OCI-M1 (cell line): Measurements from ENCODE around the gene SND1.

Experiments
- DNase-seq: peaks from one replicate; lab custom pipeline; 2025; lab: John Stamatoyannopoulos, UW

The SND1 gene

DNA sequence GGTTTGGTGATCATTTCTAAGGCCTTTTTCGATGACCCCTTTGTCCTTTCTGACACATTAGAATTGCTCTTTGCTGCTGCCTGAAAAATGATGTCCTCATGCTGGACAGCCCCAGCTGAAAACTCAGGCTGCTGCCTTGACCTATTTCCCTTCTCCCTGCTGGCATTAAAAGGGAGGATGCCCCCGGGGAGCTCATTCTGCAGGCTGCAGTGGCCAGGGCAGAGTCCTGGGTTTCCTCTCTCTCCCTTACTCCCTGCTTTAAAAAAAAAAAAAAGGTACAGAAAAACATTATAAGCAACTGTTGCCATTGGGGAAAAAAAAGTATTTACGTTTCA, 343.9 kb downstream of the SND1 start:
- DNase-seq = no peak

DNA sequence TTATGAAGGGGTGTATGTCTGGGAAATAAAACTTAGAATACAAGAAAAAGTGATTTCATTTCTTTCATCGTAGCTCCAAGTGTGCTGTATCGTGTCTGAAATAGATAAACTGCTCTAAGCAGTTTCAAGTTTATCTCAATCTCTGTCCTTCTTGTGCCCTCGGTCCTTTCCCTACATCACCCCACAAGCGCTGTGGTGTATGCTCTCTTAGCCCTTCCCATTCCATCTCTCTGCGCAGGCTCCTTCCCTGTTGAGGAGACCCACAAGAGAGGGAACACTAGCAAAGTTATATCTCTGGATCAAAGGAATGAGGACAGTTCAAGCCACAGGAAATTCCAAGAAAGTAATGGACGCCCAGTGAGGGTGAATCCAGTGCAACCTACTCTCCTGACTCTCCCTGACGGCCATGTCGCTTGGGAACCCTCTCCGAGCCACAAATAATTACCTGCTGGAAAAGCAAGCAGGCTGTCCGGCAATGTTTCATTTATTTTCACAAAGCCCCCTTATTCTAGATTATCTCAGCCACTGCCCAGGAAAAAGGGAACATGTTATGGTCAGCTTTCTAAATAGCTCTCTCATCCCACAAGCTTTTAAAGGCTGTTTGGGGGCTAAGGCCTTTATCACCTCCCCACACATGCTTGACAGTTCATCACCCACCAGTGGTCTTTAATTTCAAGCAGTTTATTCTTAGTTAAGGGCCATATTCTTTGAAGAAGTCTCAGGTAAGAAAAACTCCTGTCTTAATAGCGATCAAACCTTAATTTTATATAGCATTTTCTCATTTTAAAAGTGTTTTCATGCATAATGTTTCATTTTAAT, 344.5 kb downstream of the SND1 start:
- DNase-seq = peak; percentile 22

GRCh38 chr7:127997226-127997922, 345.4 kb downstream of the SND1 start:
- DNase-seq = peak; percentile 20

GRCh38 chr7:127998671-127999070, 346.7 kb downstream of the SND1 start:
- DNase-seq = no peak

DNA sequence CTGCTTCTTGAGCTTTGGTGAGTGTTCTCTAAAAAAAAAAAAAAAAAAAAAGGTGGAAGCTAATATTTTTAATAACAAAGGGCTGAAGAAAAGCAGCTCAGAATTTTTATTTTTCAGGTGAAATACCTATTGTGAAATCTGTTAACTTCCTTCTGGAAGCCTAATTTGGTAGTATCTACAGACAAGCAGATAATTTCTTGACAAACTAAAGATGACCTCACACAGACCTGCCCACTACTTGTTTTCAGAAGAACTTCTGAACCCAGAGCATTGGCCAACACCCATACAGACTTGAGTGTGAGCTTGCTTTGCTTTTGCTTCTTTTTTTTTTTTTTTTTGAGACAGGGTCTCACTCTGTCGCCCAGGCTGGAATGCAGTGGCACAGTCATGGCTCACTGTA, 348.1 kb downstream of the SND1 start:
- no peak for DNase-seq

GRCh38 chr7:128000854-128001265, 348.9 kb downstream of the SND1 start:
- DNase-seq = no peak

DNA sequence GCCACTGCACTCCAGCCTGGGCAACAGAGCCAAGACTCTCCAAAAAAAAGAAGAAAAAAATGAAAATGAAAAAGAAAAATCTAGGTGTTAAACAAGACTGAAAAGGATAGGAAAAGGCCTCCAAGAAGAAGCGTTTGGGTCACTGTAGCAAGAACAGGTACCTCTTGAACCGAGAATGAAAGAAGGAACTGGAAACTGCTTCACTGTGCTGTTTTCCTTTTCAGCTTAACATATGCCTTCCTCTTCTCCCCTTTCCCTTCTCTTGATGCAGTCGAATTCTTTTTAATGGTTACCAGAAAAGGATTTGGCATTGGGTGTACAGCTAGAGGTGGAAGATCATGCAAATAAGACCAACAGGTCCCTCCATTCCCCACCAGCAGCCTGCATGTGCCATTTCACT, 351.2 kb downstream of the SND1 start:
- DNase-seq = no peak

GRCh38 chr7:128003787-128004186, 351.8 kb downstream of the SND1 start:
- peak; percentile 38 for DNase-seq

- no peak for DNase-seq
Observed at GRCh38 chr7:128004623-128005022, 352.6 kb downstream of the SND1 start.

DNA sequence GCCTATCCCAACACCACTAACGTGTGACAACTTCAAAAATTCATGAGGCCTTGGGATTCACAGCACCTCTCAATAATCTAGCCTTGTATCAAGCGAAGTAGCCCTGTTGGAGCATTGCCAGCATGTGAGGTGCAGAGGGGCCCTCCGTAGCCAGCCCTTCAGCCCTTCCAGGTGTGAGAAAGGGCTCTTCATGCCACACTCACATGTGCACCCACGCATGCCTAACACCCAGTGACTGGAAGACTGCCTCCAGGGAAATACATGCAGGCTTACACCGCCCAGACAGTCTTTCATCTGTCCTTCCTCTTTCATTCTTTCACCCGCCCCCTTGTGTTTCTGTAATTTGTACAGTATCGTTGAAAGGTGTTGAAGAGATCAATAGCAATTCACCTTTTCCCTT, 353.1 kb downstream of the SND1 start:
- no peak for DNase-seq

GRCh38 chr7:128005759-128006159, 353.8 kb downstream of the SND1 start:
- no peak for DNase-seq

DNA sequence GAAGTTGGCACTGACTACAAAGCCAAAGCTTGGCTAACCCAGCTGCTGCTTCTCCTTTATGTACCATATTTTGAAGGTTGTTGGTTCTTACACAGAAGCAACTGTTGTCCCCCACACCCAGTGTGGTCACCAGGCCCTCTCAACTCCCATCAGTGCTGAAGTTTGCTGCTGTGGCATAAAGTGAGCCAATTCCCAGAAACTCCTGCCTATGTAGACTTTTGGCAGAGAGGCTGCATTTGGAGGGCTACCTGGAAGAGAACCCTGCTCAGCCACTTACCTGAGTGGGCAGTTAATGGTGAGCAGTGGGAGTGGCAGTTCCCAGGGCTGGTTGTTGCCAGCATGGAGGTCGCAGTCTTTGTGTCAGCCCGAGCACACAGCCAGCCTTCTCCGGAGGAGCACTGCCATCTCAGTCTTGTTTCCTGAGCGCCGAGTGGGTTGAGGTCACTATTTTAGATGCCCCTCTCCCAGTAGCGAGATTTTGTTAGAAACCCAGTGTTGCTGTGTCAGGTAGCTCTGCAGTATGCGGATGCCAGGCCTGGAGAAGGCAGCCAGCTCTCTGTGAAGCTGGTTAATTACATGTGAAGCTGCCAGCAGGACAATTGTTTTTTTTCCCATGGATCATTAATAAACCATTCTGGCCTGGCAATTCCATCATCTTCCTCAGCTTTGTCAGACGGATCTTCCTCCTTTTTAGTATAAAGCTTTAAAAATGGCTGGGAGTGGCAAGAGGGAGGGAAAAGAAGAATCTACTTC, 354.7 kb downstream of the SND1 start:
- DNase-seq = no peak

DNA sequence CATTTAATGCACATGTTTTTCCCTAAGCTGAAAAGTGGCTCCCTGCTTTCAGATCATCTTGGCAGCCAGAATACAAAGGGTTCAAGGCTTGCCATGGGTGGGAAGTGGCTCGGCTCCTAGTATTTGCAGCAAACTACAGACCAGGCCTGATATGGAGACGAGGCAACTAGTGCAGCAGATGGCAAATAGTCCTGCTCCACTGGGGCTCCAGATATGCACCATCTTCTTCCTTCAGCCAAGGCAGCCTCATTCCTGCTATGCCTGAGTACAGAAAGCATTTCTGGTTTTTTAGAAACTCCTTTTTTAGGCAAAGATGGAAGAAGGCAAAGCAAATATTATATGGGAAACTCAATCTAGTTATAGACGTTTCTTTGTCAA, 355.3 kb downstream of the SND1 start:
- DNase-seq = no peak

DNA sequence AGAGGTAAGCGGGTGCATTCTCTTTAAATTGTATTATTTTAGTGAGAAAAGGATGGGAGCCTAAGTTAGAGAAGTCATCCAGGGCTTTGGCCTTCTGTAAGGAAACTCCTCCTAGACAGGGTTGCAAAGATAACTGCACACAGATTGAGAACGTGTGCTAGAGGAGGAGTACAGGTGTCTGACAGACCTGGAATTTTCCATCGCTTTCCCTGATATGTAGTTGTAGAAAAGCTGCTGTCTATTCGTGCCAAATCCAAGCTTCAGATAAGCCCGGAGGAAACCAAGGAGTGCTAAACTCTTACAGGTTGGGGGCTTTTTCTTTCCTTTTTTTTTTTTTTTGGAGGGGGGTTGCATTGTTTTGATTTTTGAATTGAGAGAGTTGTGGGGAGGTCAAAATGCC, 356.1 kb downstream of the SND1 start:
- DNase-seq = no peak

DNA sequence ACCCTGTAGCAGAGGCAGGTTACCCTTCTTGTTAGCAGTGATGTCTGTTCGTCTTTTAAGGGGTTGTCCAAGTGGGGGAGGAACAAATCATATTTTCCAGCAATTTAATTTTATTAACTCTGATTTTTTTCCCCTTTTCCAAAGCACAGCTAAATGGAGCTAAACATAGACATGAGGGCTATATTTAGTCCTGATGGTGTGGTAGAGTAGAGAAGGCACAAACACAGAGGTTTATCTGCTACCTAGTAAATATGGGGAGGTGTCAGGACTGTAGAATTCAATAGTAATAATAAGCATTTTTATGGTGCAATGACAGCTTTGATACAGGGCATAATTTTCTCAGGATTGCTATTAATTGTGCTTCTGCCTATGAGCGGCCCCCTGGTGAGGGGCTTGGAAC, 356.8 kb downstream of the SND1 start:
- DNase-seq = no peak

GRCh38 chr7:128010391-128011127, 358.6 kb downstream of the SND1 start:
- no peak for DNase-seq

- DNase-seq = no peak
Observed at GRCh38 chr7:128011131-128011661, 359.2 kb downstream of the SND1 start.

GRCh38 chr7:128014811-128015210, 362.8 kb downstream of the SND1 start:
- no peak for DNase-seq

GRCh38 chr7:128017460-128017859, 365.5 kb downstream of the SND1 start:
- DNase-seq = no peak

GRCh38 chr7:128017862-128018845, 366.2 kb downstream of the SND1 start:
- no peak for DNase-seq

- no peak for DNase-seq
Observed at GRCh38 chr7:128019288-128019687, 367.3 kb downstream of the SND1 start.
